IMR-90 (cell line): Measurements from ENCODE around the gene XKR3.
"Not testable (repeated sequence)": the region's sequence is repeated elsewhere in the genome, so short reads cannot be mapped to it uniquely, and the experiment has no call there.

Source experiments
- CEBPB ChIP-seq: IDR thresholded peaks from 2 replicates; pipeline ENCODE4 v1.6.1; 2012; ENCODE audit warnings: low read depth, low read length, improper control_type of control experiment
- CHD1 ChIP-seq: IDR thresholded peaks from 2 replicates; pipeline ENCODE4 v1.6.1; 2012; ENCODE audit warnings: low read depth, low read length, improper control_type of control experiment
- ELK1 ChIP-seq: fragments of 150-350 bp; IDR thresholded peaks from 2 replicates; pipeline ENCODE4 v1.6.1; 2016; ENCODE audit warnings: low read depth, mild to moderate bottlenecking, low read length, moderate library complexity, borderline replicate concordance
- MAFK ChIP-seq: IDR thresholded peaks from 2 replicates; pipeline ENCODE4 v1.6.1; 2012; ENCODE audit warnings: low read depth, low read length, improper control_type of control experiment
- POLR2A ChIP-seq: IDR thresholded peaks from 2 replicates; pipeline ENCODE4 v1.6.1; 2012; ENCODE audit warnings: mild to moderate bottlenecking, low read depth, low read length
- RAD21 ChIP-seq: IDR thresholded peaks from 2 replicates; pipeline ENCODE4 v1.6.1; 2012; ENCODE audit warnings: low read length, improper control_type of control experiment
- SMC3 ChIP-seq: fragments of 150-350 bp; IDR thresholded peaks from 2 replicates; pipeline ENCODE4 v1.6.1; 2016; ENCODE audit warnings: low read depth, mild to moderate bottlenecking, antibody characterized with exemption, low read length, moderate library complexity
- USF2 ChIP-seq: fragments of 150-350 bp; IDR thresholded peaks from 2 replicates; pipeline ENCODE4 v1.6.1; 2017; ENCODE audit warnings: mild to moderate bottlenecking, antibody characterized with exemption, low read length, low read depth
- TF ChIP-seq, protein P1 (sequence below): conservative IDR thresholded peaks from 2 replicates; pipeline ENCODE4 v1.5.1; 2012; ENCODE audit warnings: mild to moderate bottlenecking, low read depth, low read length, improper control_type of control experiment

DNA sequence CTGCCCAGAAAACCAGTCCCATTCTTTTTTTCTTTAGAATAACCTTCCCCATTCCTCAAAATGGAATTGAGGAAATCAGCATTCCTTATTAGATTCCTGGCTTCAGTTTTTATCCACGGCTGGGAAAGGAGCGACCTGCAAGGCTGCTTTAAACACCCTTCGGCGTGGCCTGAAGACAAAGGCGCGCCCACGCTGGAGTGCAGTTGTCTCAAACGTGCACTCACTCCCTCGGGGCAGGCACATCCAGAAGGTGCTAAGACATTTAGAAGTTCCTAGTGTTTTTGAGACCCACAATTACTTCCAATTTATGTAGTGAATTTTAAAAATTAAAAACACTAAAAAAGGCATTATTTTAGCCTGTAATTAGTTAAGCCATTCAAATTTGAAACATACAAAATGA, 31.6 kb upstream of the XKR3 start:
- TF ChIP-seq, protein P1, sequence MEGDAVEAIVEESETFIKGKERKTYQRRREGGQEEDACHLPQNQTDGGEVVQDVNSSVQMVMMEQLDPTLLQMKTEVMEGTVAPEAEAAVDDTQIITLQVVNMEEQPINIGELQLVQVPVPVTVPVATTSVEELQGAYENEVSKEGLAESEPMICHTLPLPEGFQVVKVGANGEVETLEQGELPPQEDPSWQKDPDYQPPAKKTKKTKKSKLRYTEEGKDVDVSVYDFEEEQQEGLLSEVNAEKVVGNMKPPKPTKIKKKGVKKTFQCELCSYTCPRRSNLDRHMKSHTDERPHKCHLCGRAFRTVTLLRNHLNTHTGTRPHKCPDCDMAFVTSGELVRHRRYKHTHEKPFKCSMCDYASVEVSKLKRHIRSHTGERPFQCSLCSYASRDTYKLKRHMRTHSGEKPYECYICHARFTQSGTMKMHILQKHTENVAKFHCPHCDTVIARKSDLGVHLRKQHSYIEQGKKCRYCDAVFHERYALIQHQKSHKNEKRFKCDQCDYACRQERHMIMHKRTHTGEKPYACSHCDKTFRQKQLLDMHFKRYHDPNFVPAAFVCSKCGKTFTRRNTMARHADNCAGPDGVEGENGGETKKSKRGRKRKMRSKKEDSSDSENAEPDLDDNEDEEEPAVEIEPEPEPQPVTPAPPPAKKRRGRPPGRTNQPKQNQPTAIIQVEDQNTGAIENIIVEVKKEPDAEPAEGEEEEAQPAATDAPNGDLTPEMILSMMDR, result not testable (repeated sequence)
- not testable (repeated sequence) for TF ChIP-seq RAD21, MAFK, SMC3, CEBPB, CHD1, ELK1, POLR2A, USF2
